ENCODE data around the gene OTUB1. TPM values are rescaled to one million over a fixed set of nuclear protein-coding genes. Genes with fewer than 3 reads are reported as not detected.

The OTUB1 gene
- total RNA-seq, 1 donor from 2014 or later: 124 TPM

- Mint-ChIP-seq H3K4me3 (ENCODE audit: low read depth) (no peak overlapping the region), H3K9me3 (ENCODE audit: low read depth) (no peaks in the 10 kb centered on the region), H3K4me1 (ENCODE audit: low read depth) (no peaks in the 10 kb centered on the region), H3K36me3 (ENCODE audit: insufficient read depth) (peaks cover 39% of the 10 kb centered on the region), H3K27me3 (peaks cover under 1% of the 10 kb centered on the region), H3K27ac (no peak overlapping the region)
- no peak for DNase-seq (ENCODE audit: low spot score, unreplicated experiment)
- no peak for TF ChIP-seq CTCF (IDR thresholded peaks at IDR 0.05; ENCODE audit: unreplicated experiment)
Measured at GRCh38 chr11:63993100-63993499, 6.9 kb downstream of the OTUB1 start.

- no peak for DNase-seq (ENCODE audit: low spot score, unreplicated experiment)
- Mint-ChIP-seq H3K27me3 (peaks cover 4% of the 10 kb centered on the region), H3K4me1 (ENCODE audit: low read depth) (peaks cover 1% of the 10 kb centered on the region), H3K27ac (no peak overlapping the region), H3K4me3 (ENCODE audit: low read depth) (no peak overlapping the region), H3K36me3 (ENCODE audit: insufficient read depth) (peaks cover 37% of the 10 kb centered on the region), H3K9me3 (ENCODE audit: low read depth) (no peaks in the 10 kb centered on the region)
- TF ChIP-seq CTCF (IDR thresholded peaks at IDR 0.05; ENCODE audit: unreplicated experiment): no peak
Measured at GRCh38 chr11:63993993-63994392, 7.8 kb downstream of the OTUB1 start.

GRCh38 chr11:63996512-63996911 lies 10.3 kb downstream of the OTUB1 start:
- Mint-ChIP-seq H3K4me1 (ENCODE audit: low read depth) (peaks cover 1% of the 10 kb centered on the region), H3K4me3 (ENCODE audit: low read depth) (no peak overlapping the region), H3K27me3 (peaks cover 10% of the 10 kb centered on the region), H3K27ac (no peak overlapping the region), H3K9me3 (ENCODE audit: low read depth) (no peaks in the 10 kb centered on the region), H3K36me3 (ENCODE audit: insufficient read depth) (peaks cover 27% of the 10 kb centered on the region)
- DNase-seq (ENCODE audit: low spot score, unreplicated experiment): peak; percentile 10
- TF ChIP-seq CTCF (IDR thresholded peaks at IDR 0.05; ENCODE audit: unreplicated experiment): no peak

GRCh38 chr11:63997104-63997700 lies 11.0 kb downstream of the OTUB1 start:
- Mint-ChIP-seq H3K27ac (no peak overlapping the region), H3K36me3 (ENCODE audit: insufficient read depth) (peaks cover 23% of the 10 kb centered on the region), H3K4me1 (ENCODE audit: low read depth) (peaks cover 1% of the 10 kb centered on the region), H3K4me3 (ENCODE audit: low read depth) (no peak overlapping the region), H3K27me3 (peaks cover 16% of the 10 kb centered on the region), H3K9me3 (ENCODE audit: low read depth) (no peaks in the 10 kb centered on the region)
- DNase-seq (ENCODE audit: low spot score, unreplicated experiment): no peak
- no peak for TF ChIP-seq CTCF (IDR thresholded peaks at IDR 0.05; ENCODE audit: unreplicated experiment)

- Mint-ChIP-seq H3K27ac (no peak overlapping the region), H3K4me3 (ENCODE audit: low read depth) (no peak overlapping the region), H3K4me1 (ENCODE audit: low read depth) (peaks cover 1% of the 10 kb centered on the region), H3K9me3 (ENCODE audit: low read depth) (no peaks in the 10 kb centered on the region), H3K27me3 (peaks cover 16% of the 10 kb centered on the region), H3K36me3 (ENCODE audit: insufficient read depth) (peaks cover 23% of the 10 kb centered on the region)
- DNase-seq (ENCODE audit: low spot score, unreplicated experiment): peak; percentile 8
- TF ChIP-seq CTCF (IDR thresholded peaks at IDR 0.05; ENCODE audit: unreplicated experiment): no peak
Measured at GRCh38 chr11:63997801-63998337, 11.6 kb downstream of the OTUB1 start.

Measured in progenitor cell of endocrine pancreas (in vitro differentiated cells).